Mammary epithelial cell (primary cell): Measurements from ENCODE around the gene OR6B2.

Experiments used
- EZH2 ChIP-seq: IDR thresholded peaks from 2 replicates; pipeline ENCODE4 v1.6.1; 2012; ENCODE audit warnings: low read length, inconsistent platforms, borderline replicate concordance
- TF ChIP-seq, protein P1 (sequence below), 2 donors: IDR thresholded peaks in 1 of 2; conservative IDR thresholded peaks in 1 of 2; 2 replicates each; pipeline ENCODE4 v1.5.1; 2011 to 2012; ENCODE audit warnings: inconsistent platforms in 2 of 2, low read length in 2 of 2, mild to moderate bottlenecking in 2 of 2, control low read depth in 1 of 2, low read depth in 1 of 2; ENCODE audit not compliant: insufficient read depth in 1 of 2; ENCODE audit errors: extremely low read depth in 1 of 2

DNA sequence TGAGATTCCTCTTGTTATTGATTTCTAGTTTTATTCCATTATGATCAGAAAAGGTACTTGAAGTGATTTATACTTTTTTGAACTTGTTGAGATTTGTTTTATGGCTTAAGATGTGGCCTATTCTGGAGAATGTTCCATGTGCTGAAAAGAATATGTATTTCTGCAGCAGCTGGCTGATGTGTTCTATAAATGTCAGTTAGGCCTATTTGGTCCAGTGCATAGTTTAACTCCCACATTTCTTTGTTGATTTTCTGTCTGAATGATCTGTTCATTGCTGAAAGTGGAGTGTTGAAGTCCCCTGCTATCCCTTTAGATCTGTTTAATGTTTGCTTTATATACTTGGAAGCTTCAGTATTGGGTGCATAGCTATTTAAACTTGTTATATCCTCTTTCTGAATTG is 7.1 kb upstream of the OR6B2 start:
- TF ChIP-seq, protein P1, sequence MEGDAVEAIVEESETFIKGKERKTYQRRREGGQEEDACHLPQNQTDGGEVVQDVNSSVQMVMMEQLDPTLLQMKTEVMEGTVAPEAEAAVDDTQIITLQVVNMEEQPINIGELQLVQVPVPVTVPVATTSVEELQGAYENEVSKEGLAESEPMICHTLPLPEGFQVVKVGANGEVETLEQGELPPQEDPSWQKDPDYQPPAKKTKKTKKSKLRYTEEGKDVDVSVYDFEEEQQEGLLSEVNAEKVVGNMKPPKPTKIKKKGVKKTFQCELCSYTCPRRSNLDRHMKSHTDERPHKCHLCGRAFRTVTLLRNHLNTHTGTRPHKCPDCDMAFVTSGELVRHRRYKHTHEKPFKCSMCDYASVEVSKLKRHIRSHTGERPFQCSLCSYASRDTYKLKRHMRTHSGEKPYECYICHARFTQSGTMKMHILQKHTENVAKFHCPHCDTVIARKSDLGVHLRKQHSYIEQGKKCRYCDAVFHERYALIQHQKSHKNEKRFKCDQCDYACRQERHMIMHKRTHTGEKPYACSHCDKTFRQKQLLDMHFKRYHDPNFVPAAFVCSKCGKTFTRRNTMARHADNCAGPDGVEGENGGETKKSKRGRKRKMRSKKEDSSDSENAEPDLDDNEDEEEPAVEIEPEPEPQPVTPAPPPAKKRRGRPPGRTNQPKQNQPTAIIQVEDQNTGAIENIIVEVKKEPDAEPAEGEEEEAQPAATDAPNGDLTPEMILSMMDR (conservative IDR thresholded peaks at IDR 0.05 in 1 of 2, IDR thresholded peaks at IDR 0.05 in 1 of 2; ENCODE audit: extremely low read depth in 1 of 2, insufficient read depth in 1 of 2, low read depth in 1 of 2, low read length in 2 of 2), result no peak
- TF ChIP-seq EZH2, result no peak
